SK-N-SH treated with all-trans-retinoic acid at 6 μM for 48 hours (cell line): ENCODE results near the gene PCDHA6.

Experiments
- ATAC-seq: fragments of 200-7000 bp; cut with Tn5 transposase; 3 replicates; pipeline ENCODE4 v1.9.1; 2020; ENCODE audit warnings: mild to moderate bottlenecking, moderate library complexity
- BACH2 ChIP-seq: fragments of 250-450 bp; sonication (Bioruptor Pico); IDR thresholded peaks from 2 replicates; pipeline ENCODE4 v1.9.0; 2021; ENCODE audit warnings: mild to moderate bottlenecking, borderline replicate concordance
- CSDC2 ChIP-seq: fragments of 250-450 bp; sonication (Bioruptor Pico); IDR thresholded peaks from 2 replicates; pipeline ENCODE4 v1.5.0; 2020; ENCODE audit warnings: mild to moderate bottlenecking, moderate library complexity
- ESRRG ChIP-seq: fragments of 250-450 bp; sonication (Bioruptor Pico); IDR thresholded peaks from 2 replicates; pipeline ENCODE4 v1.6.1; 2021; ENCODE audit warnings: mild to moderate bottlenecking
- GLIS3 ChIP-seq: fragments of 250-450 bp; sonication (Bioruptor Pico); IDR thresholded peaks from 2 replicates; pipeline ENCODE4 v1.5.0; 2020; ENCODE audit warnings: mild to moderate bottlenecking, moderate library complexity
- ISL1 ChIP-seq: fragments of 250-450 bp; sonication (Bioruptor Pico); IDR thresholded peaks from 2 replicates; pipeline ENCODE4 v2.1.2; 2022; ENCODE audit warnings: mild to moderate bottlenecking, moderate library complexity
- OSR1 ChIP-seq: fragments of 250-450 bp; sonication (Bioruptor Pico); IDR thresholded peaks from 2 replicates; pipeline ENCODE4 v1.8.0; 2022; ENCODE audit warnings: moderate library complexity, mild to moderate bottlenecking, inconsistent platforms
- PPARA ChIP-seq: fragments of 250-450 bp; sonication (Bioruptor Pico); IDR thresholded peaks from 2 replicates; pipeline ENCODE4 v1.5.0; 2020; ENCODE audit warnings: mild to moderate bottlenecking, borderline replicate concordance
- RARB ChIP-seq: fragments of 250-450 bp; sonication (Bioruptor Pico); IDR thresholded peaks from 2 replicates; pipeline ENCODE4 v1.8.0; 2021; ENCODE audit warnings: mild to moderate bottlenecking, moderate library complexity
- SNAI2 ChIP-seq: fragments of 250-450 bp; sonication (Bioruptor Pico); IDR thresholded peaks from 2 replicates; pipeline ENCODE4 v1.5.0; 2020; ENCODE audit warnings: mild to moderate bottlenecking, moderate library complexity
- TOX ChIP-seq: fragments of 250-450 bp; sonication (Bioruptor Pico); IDR thresholded peaks from 2 replicates; pipeline ENCODE4 v1.8.0; 2021; ENCODE audit warnings: mild to moderate bottlenecking, moderate library complexity, borderline replicate concordance
- ZC3H10 ChIP-seq: fragments of 250-450 bp; sonication (Bioruptor Pico); IDR thresholded peaks from 2 replicates; pipeline ENCODE4 v1.5.1; 2021; ENCODE audit warnings: mild to moderate bottlenecking, moderate library complexity
- ZFP3 ChIP-seq: fragments of 250-450 bp; sonication (Bioruptor Pico); IDR thresholded peaks from 2 replicates; pipeline ENCODE4 v1.5.0; 2020; ENCODE audit warnings: mild to moderate bottlenecking, moderate library complexity
- ZFP30 ChIP-seq: fragments of 450-650 bp; formaldehyde crosslinking; IDR thresholded peaks from 2 replicates; pipeline ENCODE4 v1.5.0; 2022; ENCODE audit warnings: mild to moderate bottlenecking, moderate library complexity
- ZNF565 ChIP-seq: fragments of 450-650 bp; formaldehyde crosslinking; conservative IDR thresholded peaks from 2 replicates; pipeline ENCODE4 v1.5.0; 2020; ENCODE audit warnings: low read depth, mild to moderate bottlenecking, moderate library complexity
- ZNF70 ChIP-seq: fragments of 450-650 bp; formaldehyde crosslinking; IDR thresholded peaks from 2 replicates; pipeline ENCODE4 v1.5.0; 2020; ENCODE audit warnings: mild to moderate bottlenecking, moderate library complexity
- ZNF8 ChIP-seq: fragments of 450-650 bp; formaldehyde crosslinking; IDR thresholded peaks from 2 replicates; pipeline ENCODE4 v1.5.0; 2020; ENCODE audit warnings: mild to moderate bottlenecking, moderate library complexity
- TF ChIP-seq, protein P1 (sequence below): fragments of 250-450 bp; sonication (Bioruptor Pico); IDR thresholded peaks from 2 replicates; pipeline ENCODE4 v1.5.0; 2020; ENCODE audit warnings: mild to moderate bottlenecking, moderate library complexity
- TF ChIP-seq, protein P2 (sequence below): fragments of 250-450 bp; sonication (Bioruptor Pico); IDR thresholded peaks from 2 replicates; pipeline ENCODE4 v1.5.1; 2021; ENCODE audit warnings: mild to moderate bottlenecking, moderate library complexity
- TF ChIP-seq, protein P3 (sequence below): fragments of 250-450 bp; sonication (Bioruptor Pico); IDR thresholded peaks from 2 replicates; pipeline ENCODE4 v1.8.0; 2020; ENCODE audit warnings: mild to moderate bottlenecking, moderate library complexity, borderline replicate concordance

PCDHA6 gene

DNA sequence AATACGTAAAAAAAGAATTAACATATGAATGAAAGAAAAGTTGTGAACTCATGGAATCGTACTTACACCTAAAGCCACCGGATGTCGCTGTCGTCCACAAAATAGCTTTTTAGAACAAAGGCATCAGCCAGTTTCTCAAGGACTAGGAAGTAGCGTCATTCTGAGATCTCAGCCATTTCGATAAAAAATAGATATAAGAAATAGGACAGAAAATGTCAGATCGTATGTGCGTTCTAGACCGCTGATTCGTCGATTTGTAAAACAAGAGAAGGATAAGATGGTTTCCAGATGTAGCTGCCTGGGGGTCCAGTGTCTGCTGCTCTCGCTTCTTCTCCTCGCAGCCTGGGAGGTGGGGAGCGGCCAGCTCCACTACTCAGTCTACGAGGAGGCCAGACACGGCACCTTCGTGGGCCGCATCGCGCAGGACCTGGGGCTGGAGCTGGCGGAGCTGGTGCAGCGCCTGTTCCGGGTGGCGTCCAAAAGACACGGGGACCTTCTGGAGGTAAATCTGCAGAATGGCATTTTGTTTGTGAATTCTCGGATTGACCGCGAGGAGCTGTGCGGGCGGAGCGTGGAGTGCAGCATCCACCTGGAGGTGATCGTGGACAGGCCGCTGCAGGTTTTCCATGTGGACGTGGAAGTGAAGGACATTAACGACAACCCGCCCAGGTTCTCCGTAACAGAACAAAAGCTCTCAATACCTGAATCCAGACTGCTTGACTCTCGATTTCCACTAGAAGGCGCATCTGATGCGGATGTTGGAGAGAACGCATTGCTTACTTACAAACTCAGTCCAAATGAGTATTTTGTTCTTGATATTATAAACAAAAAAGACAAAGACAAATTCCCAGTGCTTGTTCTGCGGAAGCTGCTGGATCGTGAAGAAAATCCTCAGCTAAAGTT is 28.3 kb downstream of the PCDHA6 start, which contains the start of gene PCDHA10:
Gene PCDHA10, plus strand, starts transcription at position 126 of the 903 bp plus-strand sequence. Its CDS starts 152 bp downstream, at position 278.
- TF ChIP-seq CSDC2 (no peak), ZFP30 (CRISPR knock-in tag) (no peak), PPARA (CRISPR knock-in tag) (no peak), SNAI2 (no peak), RARB (CRISPR knock-in tag) (no peak), ZC3H10 (no peak), ZFP3 (CRISPR knock-in tag) (no peak), GLIS3 (no peak), ZNF70 (CRISPR knock-in tag) (no peak), ESRRG (CRISPR knock-in tag) (no peak)
- TF ChIP-seq, protein P1, sequence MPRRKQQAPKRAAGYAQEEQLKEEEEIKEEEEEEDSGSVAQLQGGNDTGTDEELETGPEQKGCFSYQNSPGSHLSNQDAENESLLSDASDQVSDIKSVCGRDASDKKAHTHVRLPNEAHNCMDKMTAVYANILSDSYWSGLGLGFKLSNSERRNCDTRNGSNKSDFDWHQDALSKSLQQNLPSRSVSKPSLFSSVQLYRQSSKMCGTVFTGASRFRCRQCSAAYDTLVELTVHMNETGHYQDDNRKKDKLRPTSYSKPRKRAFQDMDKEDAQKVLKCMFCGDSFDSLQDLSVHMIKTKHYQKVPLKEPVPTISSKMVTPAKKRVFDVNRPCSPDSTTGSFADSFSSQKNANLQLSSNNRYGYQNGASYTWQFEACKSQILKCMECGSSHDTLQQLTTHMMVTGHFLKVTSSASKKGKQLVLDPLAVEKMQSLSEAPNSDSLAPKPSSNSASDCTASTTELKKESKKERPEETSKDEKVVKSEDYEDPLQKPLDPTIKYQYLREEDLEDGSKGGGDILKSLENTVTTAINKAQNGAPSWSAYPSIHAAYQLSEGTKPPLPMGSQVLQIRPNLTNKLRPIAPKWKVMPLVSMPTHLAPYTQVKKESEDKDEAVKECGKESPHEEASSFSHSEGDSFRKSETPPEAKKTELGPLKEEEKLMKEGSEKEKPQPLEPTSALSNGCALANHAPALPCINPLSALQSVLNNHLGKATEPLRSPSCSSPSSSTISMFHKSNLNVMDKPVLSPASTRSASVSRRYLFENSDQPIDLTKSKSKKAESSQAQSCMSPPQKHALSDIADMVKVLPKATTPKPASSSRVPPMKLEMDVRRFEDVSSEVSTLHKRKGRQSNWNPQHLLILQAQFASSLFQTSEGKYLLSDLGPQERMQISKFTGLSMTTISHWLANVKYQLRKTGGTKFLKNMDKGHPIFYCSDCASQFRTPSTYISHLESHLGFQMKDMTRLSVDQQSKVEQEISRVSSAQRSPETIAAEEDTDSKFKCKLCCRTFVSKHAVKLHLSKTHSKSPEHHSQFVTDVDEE (CRISPR knock-in tag) = no peak
- TF ChIP-seq, protein P2, sequence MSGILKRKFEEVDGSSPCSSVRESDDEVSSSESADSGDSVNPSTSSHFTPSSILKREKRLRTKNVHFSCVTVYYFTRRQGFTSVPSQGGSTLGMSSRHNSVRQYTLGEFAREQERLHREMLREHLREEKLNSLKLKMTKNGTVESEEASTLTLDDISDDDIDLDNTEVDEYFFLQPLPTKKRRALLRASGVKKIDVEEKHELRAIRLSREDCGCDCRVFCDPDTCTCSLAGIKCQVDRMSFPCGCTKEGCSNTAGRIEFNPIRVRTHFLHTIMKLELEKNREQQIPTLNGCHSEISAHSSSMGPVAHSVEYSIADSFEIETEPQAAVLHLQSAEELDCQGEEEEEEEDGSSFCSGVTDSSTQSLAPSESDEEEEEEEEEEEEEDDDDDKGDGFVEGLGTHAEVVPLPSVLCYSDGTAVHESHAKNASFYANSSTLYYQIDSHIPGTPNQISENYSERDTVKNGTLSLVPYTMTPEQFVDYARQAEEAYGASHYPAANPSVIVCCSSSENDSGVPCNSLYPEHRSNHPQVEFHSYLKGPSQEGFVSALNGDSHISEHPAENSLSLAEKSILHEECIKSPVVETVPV (CRISPR knock-in tag) = no peak
- ATAC-seq = no peak

DNA sequence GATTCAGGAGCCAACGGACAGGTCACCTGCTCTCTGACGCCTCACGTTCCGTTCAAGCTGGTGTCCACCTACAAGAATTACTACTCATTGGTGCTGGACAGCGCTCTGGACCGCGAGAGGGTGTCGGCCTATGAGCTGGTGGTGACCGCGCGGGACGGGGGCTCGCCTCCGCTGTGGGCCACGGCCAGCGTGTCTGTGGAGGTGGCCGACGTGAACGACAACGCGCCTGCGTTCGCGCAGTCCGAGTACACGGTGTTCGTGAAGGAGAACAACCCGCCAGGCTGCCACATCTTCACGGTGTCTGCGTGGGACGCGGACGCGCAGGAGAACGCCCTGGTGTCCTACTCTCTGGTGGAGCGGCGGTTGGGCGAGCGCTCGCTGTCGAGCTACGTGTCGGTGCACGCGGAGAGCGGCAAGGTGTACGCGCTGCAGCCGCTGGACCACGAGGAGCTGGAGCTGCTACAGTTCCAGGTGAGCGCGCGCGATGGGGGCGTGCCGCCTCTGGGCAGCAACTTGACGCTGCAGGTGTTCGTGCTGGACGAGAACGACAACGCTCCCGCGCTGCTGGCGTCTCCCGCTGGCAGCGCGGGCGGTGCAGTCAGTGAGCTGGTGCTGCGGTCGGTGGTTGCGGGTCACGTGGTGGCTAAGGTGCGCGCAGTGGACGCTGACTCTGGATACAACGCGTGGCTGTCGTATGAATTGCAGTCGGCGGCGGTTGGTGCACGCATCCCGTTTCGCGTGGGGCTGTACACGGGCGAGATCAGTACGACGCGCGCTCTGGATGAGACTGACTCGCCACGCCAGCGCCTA is 29.6 kb downstream of the PCDHA6 start:
- ATAC-seq = no peak
- TF ChIP-seq BACH2 (no peak), ZFP3 (CRISPR knock-in tag) (no peak)

DNA sequence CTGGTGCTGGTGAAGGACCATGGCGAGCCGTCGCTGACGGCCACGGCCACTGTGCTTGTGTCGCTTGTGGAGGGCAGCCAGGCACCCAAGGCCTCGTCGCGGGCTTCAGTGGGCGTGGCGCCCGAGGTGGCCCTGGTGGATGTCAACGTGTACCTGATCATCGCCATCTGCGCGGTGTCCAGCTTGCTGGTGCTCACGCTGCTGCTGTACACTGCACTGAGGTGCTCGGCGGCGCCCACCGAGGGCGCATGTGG is 30.2 kb downstream of the PCDHA6 start:
- TF ChIP-seq, protein P3, sequence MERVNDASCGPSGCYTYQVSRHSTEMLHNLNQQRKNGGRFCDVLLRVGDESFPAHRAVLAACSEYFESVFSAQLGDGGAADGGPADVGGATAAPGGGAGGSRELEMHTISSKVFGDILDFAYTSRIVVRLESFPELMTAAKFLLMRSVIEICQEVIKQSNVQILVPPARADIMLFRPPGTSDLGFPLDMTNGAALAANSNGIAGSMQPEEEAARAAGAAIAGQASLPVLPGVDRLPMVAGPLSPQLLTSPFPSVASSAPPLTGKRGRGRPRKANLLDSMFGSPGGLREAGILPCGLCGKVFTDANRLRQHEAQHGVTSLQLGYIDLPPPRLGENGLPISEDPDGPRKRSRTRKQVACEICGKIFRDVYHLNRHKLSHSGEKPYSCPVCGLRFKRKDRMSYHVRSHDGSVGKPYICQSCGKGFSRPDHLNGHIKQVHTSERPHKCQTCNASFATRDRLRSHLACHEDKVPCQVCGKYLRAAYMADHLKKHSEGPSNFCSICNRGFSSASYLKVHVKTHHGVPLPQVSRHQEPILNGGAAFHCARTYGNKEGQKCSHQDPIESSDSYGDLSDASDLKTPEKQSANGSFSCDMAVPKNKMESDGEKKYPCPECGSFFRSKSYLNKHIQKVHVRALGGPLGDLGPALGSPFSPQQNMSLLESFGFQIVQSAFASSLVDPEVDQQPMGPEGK (CRISPR knock-in tag) = no peak
- TF ChIP-seq ZNF565 (CRISPR knock-in tag) (no peak), PPARA (CRISPR knock-in tag) (no peak), ZNF70 (CRISPR knock-in tag) (no peak), OSR1 (CRISPR knock-in tag) (no peak), TOX (CRISPR knock-in tag) (no peak), RARB (CRISPR knock-in tag) (no peak), CSDC2 (no peak), SNAI2 (no peak), ZNF8 (CRISPR knock-in tag) (no peak), ZC3H10 (no peak), ISL1 (CRISPR knock-in tag) (no peak), ESRRG (CRISPR knock-in tag) (no peak)
- TF ChIP-seq, protein P1 (CRISPR knock-in tag) = no peak
- no peak for ATAC-seq
